Uterus (tissue), 4 donors: ENCODE results near the gene AP4E1. TPM values are rescaled to one million over a fixed set of nuclear protein-coding genes. Genes with fewer than 3 reads are reported as not detected.
A peak's percentile ranks its signal among the peaks of the same experiment; 100 is the strongest.

Experiments
- DNase-seq, 2 donors: peaks; one replicate each; pipeline ENCODE4 v3.0.0-alpha.2; 2019 to 2020
- H3K27ac ChIP-seq, 2 donors: fragments of 200-600 bp; sonication (generic); 1 replicate in 1 of 2; 2 replicates in 1 of 2; pipeline ENCODE4 v1.5.1; 2016 to 2018
- H3K27me3 ChIP-seq, 2 donors: fragments of 200-600 bp; sonication (generic); one replicate each; pipeline ENCODE4 v1.5.1; 2018 to 2019; ENCODE audit warnings: control low read depth in 1 of 2
- H3K36me3 ChIP-seq, 2 donors: fragments of 200-600 bp; sonication (generic); one replicate each; pipeline ENCODE4 v1.5.1; 2019; ENCODE audit warnings: control low read depth in 1 of 2
- H3K4me1 ChIP-seq, 2 donors: fragments of 200-600 bp; sonication (generic); one replicate each; pipeline ENCODE4 v1.5.1; 2018 to 2019; ENCODE audit warnings: control low read depth in 1 of 2
- H3K4me3 ChIP-seq, 2 donors: fragments of 200-600 bp; sonication (generic); 1 replicate in 1 of 2; 2 replicates in 1 of 2; pipeline ENCODE4 v1.5.1; 2018 to 2019; ENCODE audit warnings: mild to moderate bottlenecking in 1 of 2
- H3K9me3 ChIP-seq, 2 donors: fragments of 200-600 bp; sonication (generic); one replicate each; pipeline ENCODE4 v1.5.1; 2019; ENCODE audit warnings: control low read depth in 1 of 2
- POLR2A ChIP-seq, 2 donors: fragments of 450-650 bp; IDR thresholded peaks; one replicate each; pipeline ENCODE4 v1.6.1; 2016; ENCODE audit warnings: antibody characterized with exemption in 2 of 2, mild to moderate bottlenecking in 1 of 2, moderate library complexity in 1 of 2
- intact Hi-C: fragments of 100-400 bp; cut with DNase I; formaldehyde crosslinking; loops from one replicate; pipeline ENCODE4 v1.15.1; 2023; ENCODE audit warnings: low total_unique reads
- total RNA-seq, 4 donors: library from RNA; depleted of rRNA in 3 of 4; stranded (reverse); fragments of >200 nt in 3 of 4; gene quantifications; one replicate each; pipeline versions ENCODE4 v1.1.0 to v1.2.4, GENCODE V29; 2014 to 2023
- TF ChIP-seq, protein P1 (sequence below), 4 experiments: fragments of 200-600 bp in 2 of 4; fragments of 450-650 bp in 2 of 4; sonication (generic) in 2 of 4; IDR thresholded peaks; one replicate each; pipeline ENCODE4 v1.5.1; 2016 to 2019; ENCODE audit warnings: antibody characterized with exemption in 4 of 4, mild to moderate bottlenecking in 2 of 4, moderate library complexity in 1 of 4
- donor health status: DM: yes; HTN: yes; CAD: no.

AP4E1 gene
- total RNA-seq, 4 donors from 2014 or later: 4.1 to 20.5 (median 12.3) TPM

DNA sequence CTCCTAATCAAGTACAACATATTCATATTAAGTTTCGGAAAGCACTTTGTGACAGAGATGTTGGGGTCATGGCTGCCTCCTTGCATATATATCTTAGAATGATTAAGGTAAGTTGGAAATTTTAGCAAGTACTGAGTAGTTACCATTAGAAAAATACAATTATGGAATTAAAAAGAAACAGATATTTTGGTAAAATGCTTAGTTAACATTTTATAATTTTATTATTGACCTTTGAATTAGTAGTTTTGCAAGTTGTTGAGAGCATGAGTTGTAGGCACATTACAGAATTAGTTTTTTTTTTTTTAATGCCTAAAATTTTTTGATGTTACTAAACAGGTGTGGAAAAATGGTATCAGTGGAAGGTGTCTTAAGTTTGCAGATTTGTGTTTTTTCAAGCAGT, 20.6 kb downstream of the AP4E1 start:
- no peak for DNase-seq
- TF ChIP-seq POLR2A (IDR thresholded peaks at IDR 0.05): no peak
- TF ChIP-seq, protein P1, sequence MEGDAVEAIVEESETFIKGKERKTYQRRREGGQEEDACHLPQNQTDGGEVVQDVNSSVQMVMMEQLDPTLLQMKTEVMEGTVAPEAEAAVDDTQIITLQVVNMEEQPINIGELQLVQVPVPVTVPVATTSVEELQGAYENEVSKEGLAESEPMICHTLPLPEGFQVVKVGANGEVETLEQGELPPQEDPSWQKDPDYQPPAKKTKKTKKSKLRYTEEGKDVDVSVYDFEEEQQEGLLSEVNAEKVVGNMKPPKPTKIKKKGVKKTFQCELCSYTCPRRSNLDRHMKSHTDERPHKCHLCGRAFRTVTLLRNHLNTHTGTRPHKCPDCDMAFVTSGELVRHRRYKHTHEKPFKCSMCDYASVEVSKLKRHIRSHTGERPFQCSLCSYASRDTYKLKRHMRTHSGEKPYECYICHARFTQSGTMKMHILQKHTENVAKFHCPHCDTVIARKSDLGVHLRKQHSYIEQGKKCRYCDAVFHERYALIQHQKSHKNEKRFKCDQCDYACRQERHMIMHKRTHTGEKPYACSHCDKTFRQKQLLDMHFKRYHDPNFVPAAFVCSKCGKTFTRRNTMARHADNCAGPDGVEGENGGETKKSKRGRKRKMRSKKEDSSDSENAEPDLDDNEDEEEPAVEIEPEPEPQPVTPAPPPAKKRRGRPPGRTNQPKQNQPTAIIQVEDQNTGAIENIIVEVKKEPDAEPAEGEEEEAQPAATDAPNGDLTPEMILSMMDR (IDR thresholded peaks at IDR 0.05): no peak
- no peaks in the 10 kb centered on the region for H3K4me1 ChIP-seq
- intact Hi-C loops: no loop called here
- H3K36me3 ChIP-seq: no peaks in the 10 kb centered on the region
- no peak overlapping the region for H3K27ac ChIP-seq
- H3K9me3 ChIP-seq: no peaks in the 10 kb centered on the region
- no peak overlapping the region for H3K4me3 ChIP-seq
- H3K27me3 ChIP-seq: no peaks in the 10 kb centered on the region

DNA sequence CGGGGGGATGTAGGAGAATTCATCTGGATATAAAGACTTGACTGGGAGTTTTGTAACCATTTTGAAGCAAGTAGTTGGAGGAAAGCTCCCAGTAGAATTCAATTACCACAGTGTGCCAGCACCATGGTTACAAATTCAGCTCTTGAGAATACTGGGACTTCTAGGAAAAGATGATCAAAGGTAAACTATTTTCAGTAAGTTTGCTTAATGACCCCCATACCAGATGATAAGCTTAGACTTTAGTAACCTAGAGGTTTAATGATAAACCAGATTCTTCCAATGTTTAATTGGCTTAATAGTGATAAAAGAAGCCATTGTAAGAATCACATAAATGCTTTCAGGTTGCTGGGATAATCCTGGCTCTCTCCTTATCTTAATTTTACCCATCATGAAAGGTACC, 22.3 kb downstream of the AP4E1 start:
- intact Hi-C loops: no loop called here
- Histone ChIP-seq H3K9me3 (no peaks in the 10 kb centered on the region), H3K36me3 (no peaks in the 10 kb centered on the region), H3K4me3 (no peak overlapping the region), H3K27me3 (no peaks in the 10 kb centered on the region), H3K4me1 (no peaks in the 10 kb centered on the region), H3K27ac (no peak overlapping the region)
- DNase-seq: no peak
- TF ChIP-seq, protein P1 (IDR thresholded peaks at IDR 0.05): no peak
- TF ChIP-seq POLR2A (IDR thresholded peaks at IDR 0.05): no peak

DNA sequence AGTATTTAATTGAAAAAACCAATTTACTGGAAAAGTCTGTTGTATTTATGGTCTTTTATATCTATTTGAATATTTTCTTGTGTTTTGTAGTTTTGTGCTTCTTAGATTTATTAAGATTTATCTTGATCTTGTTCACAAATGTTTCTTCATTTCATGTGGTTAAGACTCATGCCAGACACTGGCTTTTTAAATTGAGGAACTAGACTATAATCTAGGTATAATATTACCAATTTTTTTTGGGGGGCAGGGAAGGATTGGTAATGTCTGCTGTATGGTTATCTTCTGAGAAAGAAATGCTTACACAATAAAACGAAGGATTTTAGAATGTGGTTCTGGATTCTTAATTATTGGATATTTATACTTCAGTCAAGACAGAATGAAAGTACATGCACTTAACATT, 24.9 kb downstream of the AP4E1 start:
- intact Hi-C loops: no loop called here
- Histone ChIP-seq H3K4me3 (no peak overlapping the region), H3K27me3 (no peaks in the 10 kb centered on the region), H3K27ac (no peak overlapping the region), H3K4me1 (no peaks in the 10 kb centered on the region), H3K36me3 (no peaks in the 10 kb centered on the region), H3K9me3 (no peaks in the 10 kb centered on the region)
- DNase-seq: no peak
- TF ChIP-seq, protein P1 (IDR thresholded peaks at IDR 0.05): no peak
- no peak for TF ChIP-seq POLR2A (IDR thresholded peaks at IDR 0.05)

DNA sequence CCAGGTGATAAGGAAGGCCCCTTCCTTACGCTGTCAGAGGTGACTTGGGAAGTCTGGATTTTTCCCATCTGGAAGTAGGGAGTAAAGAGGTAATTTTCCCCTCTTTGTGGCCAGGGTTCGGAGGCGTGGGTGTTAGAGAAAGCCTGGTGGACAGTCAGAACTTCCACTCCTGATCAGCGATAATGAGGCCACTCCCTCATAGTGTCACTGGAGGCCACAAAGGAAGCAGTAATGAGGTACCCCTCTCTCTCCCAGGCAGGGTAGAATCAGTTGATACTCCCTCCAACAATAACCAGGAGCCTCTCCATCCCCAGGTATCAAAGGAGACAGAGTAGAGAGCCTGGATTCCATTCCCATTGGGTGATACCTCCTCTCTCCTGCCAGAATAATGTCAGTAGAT, 30.0 kb downstream of the AP4E1 start:
- H3K4me1 ChIP-seq: no peaks in the 10 kb centered on the region
- no peak for DNase-seq
- no peak overlapping the region for H3K4me3 ChIP-seq
- intact Hi-C loops: no loop called here
- no peaks in the 10 kb centered on the region for H3K9me3 ChIP-seq
- no peaks in the 10 kb centered on the region for H3K27me3 ChIP-seq
- no peaks in the 10 kb centered on the region for H3K36me3 ChIP-seq
- TF ChIP-seq, protein P1 (IDR thresholded peaks at IDR 0.05): no peak
- no peak for TF ChIP-seq POLR2A (IDR thresholded peaks at IDR 0.05)
- no peak overlapping the region for H3K27ac ChIP-seq

DNA sequence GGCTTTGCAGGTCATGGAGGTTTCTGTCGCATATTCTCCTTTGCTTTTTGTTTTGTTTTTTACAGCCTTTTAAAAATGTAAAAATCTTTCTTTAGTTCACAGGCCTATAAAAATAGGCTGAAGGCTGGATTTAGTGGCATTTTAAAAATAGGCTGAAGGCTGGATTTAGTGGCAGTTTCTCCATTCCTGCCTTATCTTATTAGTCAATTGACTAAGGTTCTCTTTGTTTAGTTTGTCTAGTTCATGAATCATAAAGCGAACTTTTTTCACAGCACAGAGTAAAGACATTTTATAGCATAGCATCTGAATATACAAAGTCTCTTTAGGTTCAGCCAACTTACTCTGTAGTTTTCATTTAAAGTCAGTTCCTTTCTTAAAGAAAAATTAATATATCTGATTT, 31.4 kb downstream of the AP4E1 start:
- DNase-seq: no peak
- no peaks in the 10 kb centered on the region for H3K4me1 ChIP-seq
- H3K27me3 ChIP-seq: no peaks in the 10 kb centered on the region
- no peaks in the 10 kb centered on the region for H3K9me3 ChIP-seq
- TF ChIP-seq POLR2A (IDR thresholded peaks at IDR 0.05): no peak
- TF ChIP-seq, protein P1 (IDR thresholded peaks at IDR 0.05): no peak
- intact Hi-C loops: no loop called here
- H3K27ac ChIP-seq: peak overlapping the region in 1 of 2 donors; percentile 29
- no peak overlapping the region for H3K4me3 ChIP-seq
- H3K36me3 ChIP-seq: no peaks in the 10 kb centered on the region
